MM.1S (cell line): ENCODE results near the gene REXO4.
"Not testable (repeated sequence)": the region's sequence is repeated elsewhere in the genome, so short reads cannot be mapped to it uniquely, and the experiment has no call there.

ENCODE experiments used
- DNase-seq: peaks from one replicate; pipeline ENCODE4 v3.0.0-alpha.2; 2015
- H2AFZ ChIP-seq: fragments of 300-600 bp; sonication (generic); 2 replicates; pipeline ENCODE4 v1.6.0; 2016; ENCODE audit warnings: antibody characterized with exemption, low read length
- H3F3A ChIP-seq: fragments of 300-600 bp; sonication (generic); 2 replicates; pipeline ENCODE4 v1.6.1; 2016; ENCODE audit warnings: mild to moderate bottlenecking, antibody characterized with exemption, low read length, moderate library complexity, mixed read lengths; ENCODE audit not compliant: insufficient read depth
- H3K27ac ChIP-seq: fragments of 300-600 bp; sonication (generic); 2 replicates; pipeline ENCODE4 v1.5.1; 2016; ENCODE audit warnings: mild to moderate bottlenecking, low read length
- H3K27me3 ChIP-seq: fragments of 300-600 bp; sonication (generic); replicated peaks from 2 replicates; pipeline ENCODE4 v1.6.0; 2016; ENCODE audit warnings: low read length; ENCODE audit not compliant: insufficient read depth
- H3K36me3 ChIP-seq: fragments of 300-600 bp; sonication (generic); replicated peaks from 2 replicates; pipeline ENCODE4 v1.6.1; 2016; ENCODE audit warnings: mild to moderate bottlenecking, low read length, mixed read lengths; ENCODE audit not compliant: insufficient read depth
- H3K4me1 ChIP-seq: fragments of 300-600 bp; sonication (generic); 2 replicates; pipeline ENCODE4 v1.6.1; 2016; ENCODE audit warnings: low read length, mixed read lengths
- H3K4me2 ChIP-seq: fragments of 300-600 bp; sonication (generic); 2 replicates; pipeline ENCODE4 v1.6.0; 2016; ENCODE audit warnings: low read depth, low read length
- H3K4me3 ChIP-seq: fragments of 300-600 bp; sonication (generic); 2 replicates; pipeline ENCODE4 v1.5.1; 2016; ENCODE audit warnings: low read length, mixed read lengths
- H3K79me2 ChIP-seq: fragments of 300-600 bp; sonication (generic); 2 replicates; pipeline ENCODE4 v1.6.1; 2016; ENCODE audit warnings: mixed run types, low read length, mixed read lengths
- H3K9ac ChIP-seq: fragments of 300-600 bp; sonication (generic); 2 replicates; pipeline ENCODE4 v1.6.1; 2016; ENCODE audit warnings: low read length, mixed read lengths
- H3K9me2 ChIP-seq: fragments of 300-600 bp; sonication (generic); replicated peaks from 2 replicates; pipeline ENCODE4 v1.6.1; 2016; ENCODE audit warnings: mild to moderate bottlenecking, low read length, mixed read lengths; ENCODE audit not compliant: insufficient read depth
- H3K9me3 ChIP-seq: fragments of 300-600 bp; sonication (generic); replicated peaks from 2 replicates; pipeline ENCODE4 v1.6.1; 2016; ENCODE audit warnings: mild to moderate bottlenecking, low read length, mixed read lengths; ENCODE audit not compliant: insufficient read depth
- H4K20me1 ChIP-seq: fragments of 300-600 bp; sonication (generic); 2 replicates; pipeline ENCODE4 v1.6.1; 2016; ENCODE audit warnings: mild to moderate bottlenecking, low read length, moderate library complexity, mixed read lengths; ENCODE audit not compliant: insufficient read depth
- CTCF ChIP-seq: fragments of 300-600 bp; sonication (generic); IDR thresholded peaks from 2 replicates; pipeline ENCODE4 v1.5.1; 2016; ENCODE audit warnings: antibody characterized with exemption, low read length, mixed read lengths
- EZH2 ChIP-seq: fragments of 300-600 bp; sonication (generic); optimal IDR thresholded peaks from 2 replicates; pipeline ENCODE3; 2017; ENCODE audit warnings: low read depth, mild to moderate bottlenecking, antibody characterized with exemption, low read length, mixed read lengths
- EZH2phosphoT487 ChIP-seq: fragments of 300-600 bp; sonication (generic); IDR thresholded peaks from 2 replicates; pipeline ENCODE4 v1.6.1; 2018; ENCODE audit warnings: antibody characterized with exemption, low read length

Gene REXO4

GRCh38 chr9:133454325-133454724 is 36.5 kb upstream of the REXO4 start:
- Histone ChIP-seq H4K20me1 (no peaks in the 10 kb centered on the region), H3K79me2 (no peaks in the 10 kb centered on the region), H3K4me1 (peaks cover 6% of the 10 kb centered on the region; the same call in 1 of the 2 replicates), H3K4me2 (no peak overlapping the region), H3K27me3 (peaks cover 84% of the 10 kb centered on the region), H3K27ac (no peak overlapping the region), H3K9me2 (no peaks in the 10 kb centered on the region), H3K4me3 (no peak overlapping the region), H3F3A (no peaks in the 10 kb centered on the region), H3K9ac (no peak overlapping the region), H3K9me3 (no peaks in the 10 kb centered on the region), H2AFZ (no peak overlapping the region), H3K36me3 (no peaks in the 10 kb centered on the region)
- TF ChIP-seq EZH2phosphoT487 (no peak), CTCF (no peak), EZH2 (no peak)
- DNase-seq = no peak

- Histone ChIP-seq H3K27ac (no peak overlapping the region), H3K4me3 (no peak overlapping the region), H2AFZ (no peak overlapping the region)
These were observed 35.8 kb upstream of the REXO4 start for GRCh38 chr9:133453651-133454050.

GRCh38 chr9:133452562-133452961 is 34.8 kb upstream of the REXO4 start:
- Histone ChIP-seq H4K20me1 (no peaks in the 10 kb centered on the region), H3K9ac (no peak overlapping the region), H3K27me3 (peaks cover 88% of the 10 kb centered on the region), H3K4me3 (no peak overlapping the region), H3F3A (no peaks in the 10 kb centered on the region), H3K9me2 (no peaks in the 10 kb centered on the region), H3K79me2 (no peaks in the 10 kb centered on the region), H3K27ac (no peak overlapping the region), H2AFZ (no peak overlapping the region), H3K9me3 (no peaks in the 10 kb centered on the region), H3K4me1 (no peaks in the 10 kb centered on the region), H3K36me3 (no peaks in the 10 kb centered on the region), H3K4me2 (no peak overlapping the region)
- TF ChIP-seq EZH2 = no peak
- TF ChIP-seq EZH2phosphoT487 = no peak
- no peak for TF ChIP-seq CTCF
- no peak for DNase-seq

More at GRCh38 chr9:133453651-133454050, 35.8 kb upstream of the REXO4 start:
- TF ChIP-seq CTCF (no peak), EZH2phosphoT487 (no peak), EZH2 (no peak)
- H3K9me2 ChIP-seq = no peaks in the 10 kb centered on the region
- H3K4me2 ChIP-seq = no peak overlapping the region
- no peaks in the 10 kb centered on the region for H4K20me1 ChIP-seq
- no peaks in the 10 kb centered on the region for H3K36me3 ChIP-seq
- DNase-seq = no peak
- no peaks in the 10 kb centered on the region for H3F3A ChIP-seq
- H3K79me2 ChIP-seq = no peaks in the 10 kb centered on the region
- H3K9me3 ChIP-seq = no peaks in the 10 kb centered on the region
- H3K4me1 ChIP-seq = no peaks in the 10 kb centered on the region
- H3K27me3 ChIP-seq = peaks cover 86% of the 10 kb centered on the region
- no peak overlapping the region for H3K9ac ChIP-seq

GRCh38 chr9:133451865-133452264 is 34.1 kb upstream of the REXO4 start:
- not testable (repeated sequence) for H3K9ac ChIP-seq, DNase-seq, H3K36me3 ChIP-seq, H3F3A ChIP-seq, H3K27ac ChIP-seq, H3K4me3 ChIP-seq, H4K20me1 ChIP-seq, H2AFZ ChIP-seq, H3K4me1 ChIP-seq, H3K9me2 ChIP-seq, H3K9me3 ChIP-seq, H3K4me2 ChIP-seq, H3K79me2 ChIP-seq
- peaks cover 88% of the 10 kb centered on the region for H3K27me3 ChIP-seq
